Measurements from ENCODE around the gene KRTAP10-1.

Gene KRTAP10-1

GRCh38 chr21:44568667-44569556 is 28.9 kb upstream of the KRTAP10-1 start:
- no peak for TF ChIP-seq CTCF (IDR thresholded peaks at IDR 0.05; ENCODE audit: low read length, missing control alignments)
- DNase-seq (ENCODE audit: low read depth) = no peak
- no peak overlapping the region for H3K4me3 ChIP-seq (replicated peaks; ENCODE audit: low read depth, low read length)

- no peak for DNase-seq (ENCODE audit: low read depth)
- TF ChIP-seq CTCF (IDR thresholded peaks at IDR 0.05; ENCODE audit: low read length, missing control alignments) = no peak
- H3K4me3 ChIP-seq (replicated peaks; ENCODE audit: low read depth, low read length) = no peak overlapping the region
Observed at GRCh38 chr21:44568261-44568660, 28.3 kb upstream of the KRTAP10-1 start.

- TF ChIP-seq CTCF (IDR thresholded peaks at IDR 0.05; ENCODE audit: low read length, missing control alignments) = no peak
- DNase-seq (ENCODE audit: low read depth) = no peak
- H3K4me3 ChIP-seq (replicated peaks; ENCODE audit: low read depth, low read length) = no peak overlapping the region
Observed at GRCh38 chr21:44567481-44568171, 27.6 kb upstream of the KRTAP10-1 start.

GRCh38 chr21:44566403-44566802 is 26.4 kb upstream of the KRTAP10-1 start:
- no peak overlapping the region for H3K4me3 ChIP-seq (replicated peaks; ENCODE audit: low read depth, low read length)
- TF ChIP-seq CTCF (IDR thresholded peaks at IDR 0.05; ENCODE audit: low read length, missing control alignments) = no peak
- no peak for DNase-seq (ENCODE audit: low read depth)

- no peak for DNase-seq (ENCODE audit: low read depth)
- no peak overlapping the region for H3K4me3 ChIP-seq (replicated peaks; ENCODE audit: low read depth, low read length)
- no peak for TF ChIP-seq CTCF (IDR thresholded peaks at IDR 0.05; ENCODE audit: low read length, missing control alignments)
Observed at GRCh38 chr21:44564886-44565598, 25.0 kb upstream of the KRTAP10-1 start.

GRCh38 chr21:44564099-44564498 is 24.1 kb upstream of the KRTAP10-1 start:
- no peak overlapping the region for H3K4me3 ChIP-seq (replicated peaks; ENCODE audit: low read depth, low read length)
- no peak for TF ChIP-seq CTCF (IDR thresholded peaks at IDR 0.05; ENCODE audit: low read length, missing control alignments)
- DNase-seq (ENCODE audit: low read depth) = no peak

All from fibroblast of pulmonary artery (primary cell).